Dermis blood vessel endothelial cell (primary cell): ENCODE data around the gene HOXA6. TPM values are rescaled to one million over a fixed set of nuclear protein-coding genes. Genes with fewer than 3 reads are reported as not detected.
A peak's percentile ranks its signal among the peaks of the same experiment; 100 is the strongest.

Source experiments
- DNase-seq: peaks from one replicate; pipeline ENCODE4 v3.0.0; 2010
- total RNA-seq: library from RNA; depleted of rRNA; stranded (reverse); fragments of >200 nt; gene quantifications from 2 replicates; pipeline ENCODE4 v1.2.3, GENCODE V29; 2014

Gene HOXA6
- total RNA-seq, 1 donor from 2014 or later: 2.9 TPM

- peak; percentile 61 for DNase-seq
These were observed 25.4 kb upstream of the HOXA6 start for GRCh38 chr7:27172823-27173510.

- DNase-seq: no peak
These were observed 24.8 kb upstream of the HOXA6 start for GRCh38 chr7:27172315-27172774.

GRCh38 chr7:27171637-27172314 is 24.2 kb upstream of the HOXA6 start:
- DNase-seq: no peak

- no peak for DNase-seq
These were observed 23.7 kb upstream of the HOXA6 start for GRCh38 chr7:27171325-27171636.

- DNase-seq: no peak
These were observed 23.1 kb upstream of the HOXA6 start for GRCh38 chr7:27170426-27171324.

GRCh38 chr7:27169658-27170425 is 22.3 kb upstream of the HOXA6 start:
- DNase-seq: no peak

GRCh38 chr7:27168265-27168947 is 20.8 kb upstream of the HOXA6 start:
- DNase-seq: no peak

- no peak for DNase-seq
These were observed 20.3 kb upstream of the HOXA6 start for GRCh38 chr7:27167916-27168264.

- no peak for DNase-seq
These were observed 19.2 kb upstream of the HOXA6 start for GRCh38 chr7:27166531-27167505.

- no peak for DNase-seq
These were observed 18.5 kb upstream of the HOXA6 start for GRCh38 chr7:27165996-27166530.

GRCh38 chr7:27165089-27165995 is 17.8 kb upstream of the HOXA6 start, which contains the start of gene HOXA9:
HOXA9 (minus strand) TSS chr7:27165537; CDS start chr7:27165457, 80 bp downstream.
- DNase-seq: peak; percentile 96

- peak; percentile 68 for DNase-seq
These were observed 17.0 kb upstream of the HOXA6 start for GRCh38 chr7:27164367-27165088.

- DNase-seq: no peak
These were observed 16.4 kb upstream of the HOXA6 start for GRCh38 chr7:27164045-27164366.

- DNase-seq: no peak
These were observed 15.9 kb upstream of the HOXA6 start for GRCh38 chr7:27163288-27164044.

- DNase-seq: no peak
These were observed 15.2 kb upstream of the HOXA6 start for GRCh38 chr7:27162561-27163287.

- DNase-seq: no peak
These were observed 14.4 kb upstream of the HOXA6 start for GRCh38 chr7:27161721-27162560.
